Transverse colon (tissue), 4 donors: ENCODE measurements around the gene PON3.

Experiments used
- CTCF ChIP-seq, 5 experiments: fragments of 200-600 bp in 3 of 5; fragments of 450-650 bp in 2 of 5; sonication (generic) in 3 of 5; IDR thresholded peaks; 1 replicate in 2 of 5; 2 replicates in 3 of 5; pipeline ENCODE4 v1.5.1; 2016 to 2017; ENCODE audit warnings: antibody characterized with exemption in 5 of 5, inconsistent platforms in 3 of 5, mild to moderate bottlenecking in 2 of 5, moderate library complexity in 1 of 5
- POLR2AphosphoS5 ChIP-seq, 3 donors: sonication (generic); formaldehyde crosslinking; IDR thresholded peaks; one replicate each; pipeline ENCODE4 v1.6.1; 2016; ENCODE audit warnings: antibody characterized with exemption in 3 of 3

- TF ChIP-seq POLR2AphosphoS5 (IDR thresholded peaks at IDR 0.05) (no peak), CTCF (IDR thresholded peaks at IDR 0.05) (no peak)
Measured at GRCh38 chr7:95391761-95392160, 4.4 kb downstream of the PON3 start.
